ENCODE data around the gene DAPP1.

Gene DAPP1

DNA sequence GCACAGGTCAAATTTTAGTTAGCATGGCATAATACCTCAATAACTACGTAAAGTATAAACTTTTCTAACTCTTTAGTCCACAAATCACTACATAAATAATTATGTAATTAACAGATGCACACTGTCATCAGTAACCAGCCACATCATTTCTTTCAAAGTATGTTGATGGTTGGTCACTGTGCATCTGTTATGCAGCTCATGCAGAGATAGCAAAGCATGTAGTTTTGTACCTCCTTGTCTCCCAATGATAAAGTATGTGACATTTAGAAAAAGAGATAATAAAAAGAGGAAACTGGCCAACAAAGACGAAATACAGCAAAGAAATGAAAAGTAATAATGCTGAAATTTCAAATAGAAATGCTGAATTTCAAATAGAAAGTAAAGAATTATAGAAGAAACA is 74.7 kb downstream of the DAPP1 start:
- TF ChIP-seq TEAD4 (IDR thresholded peaks at IDR 0.05) (no peak), YY1 (IDR thresholded peaks at IDR 0.05; ENCODE audit: low read depth) (no peak), FOXM1 (IDR thresholded peaks at IDR 0.05; ENCODE audit: borderline replicate concordance, low read depth) (no peak), RAD21 (IDR thresholded peaks at IDR 0.05; ENCODE audit: low read depth) (no peak), NFIC (IDR thresholded peaks at IDR 0.05) (no peak), CREB1 (IDR thresholded peaks at IDR 0.05; ENCODE audit: low read depth) (no peak), ZBTB7A (IDR thresholded peaks at IDR 0.05; ENCODE audit: low read depth) (no peak), EGR1 (IDR thresholded peaks at IDR 0.05) (no peak), TCF12 (IDR thresholded peaks at IDR 0.05; ENCODE audit: low read depth) (no peak), CEBPB (IDR thresholded peaks at IDR 0.05) (no peak), EP300 (IDR thresholded peaks at IDR 0.05; ENCODE audit: borderline replicate concordance) (no peak)
- TF ChIP-seq, protein P1, sequence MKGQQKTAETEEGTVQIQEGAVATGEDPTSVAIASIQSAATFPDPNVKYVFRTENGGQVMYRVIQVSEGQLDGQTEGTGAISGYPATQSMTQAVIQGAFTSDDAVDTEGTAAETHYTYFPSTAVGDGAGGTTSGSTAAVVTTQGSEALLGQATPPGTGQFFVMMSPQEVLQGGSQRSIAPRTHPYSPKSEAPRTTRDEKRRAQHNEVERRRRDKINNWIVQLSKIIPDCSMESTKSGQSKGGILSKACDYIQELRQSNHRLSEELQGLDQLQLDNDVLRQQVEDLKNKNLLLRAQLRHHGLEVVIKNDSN (IDR thresholded peaks at IDR 0.05): no peak
- TF ChIP-seq, protein P2, sequence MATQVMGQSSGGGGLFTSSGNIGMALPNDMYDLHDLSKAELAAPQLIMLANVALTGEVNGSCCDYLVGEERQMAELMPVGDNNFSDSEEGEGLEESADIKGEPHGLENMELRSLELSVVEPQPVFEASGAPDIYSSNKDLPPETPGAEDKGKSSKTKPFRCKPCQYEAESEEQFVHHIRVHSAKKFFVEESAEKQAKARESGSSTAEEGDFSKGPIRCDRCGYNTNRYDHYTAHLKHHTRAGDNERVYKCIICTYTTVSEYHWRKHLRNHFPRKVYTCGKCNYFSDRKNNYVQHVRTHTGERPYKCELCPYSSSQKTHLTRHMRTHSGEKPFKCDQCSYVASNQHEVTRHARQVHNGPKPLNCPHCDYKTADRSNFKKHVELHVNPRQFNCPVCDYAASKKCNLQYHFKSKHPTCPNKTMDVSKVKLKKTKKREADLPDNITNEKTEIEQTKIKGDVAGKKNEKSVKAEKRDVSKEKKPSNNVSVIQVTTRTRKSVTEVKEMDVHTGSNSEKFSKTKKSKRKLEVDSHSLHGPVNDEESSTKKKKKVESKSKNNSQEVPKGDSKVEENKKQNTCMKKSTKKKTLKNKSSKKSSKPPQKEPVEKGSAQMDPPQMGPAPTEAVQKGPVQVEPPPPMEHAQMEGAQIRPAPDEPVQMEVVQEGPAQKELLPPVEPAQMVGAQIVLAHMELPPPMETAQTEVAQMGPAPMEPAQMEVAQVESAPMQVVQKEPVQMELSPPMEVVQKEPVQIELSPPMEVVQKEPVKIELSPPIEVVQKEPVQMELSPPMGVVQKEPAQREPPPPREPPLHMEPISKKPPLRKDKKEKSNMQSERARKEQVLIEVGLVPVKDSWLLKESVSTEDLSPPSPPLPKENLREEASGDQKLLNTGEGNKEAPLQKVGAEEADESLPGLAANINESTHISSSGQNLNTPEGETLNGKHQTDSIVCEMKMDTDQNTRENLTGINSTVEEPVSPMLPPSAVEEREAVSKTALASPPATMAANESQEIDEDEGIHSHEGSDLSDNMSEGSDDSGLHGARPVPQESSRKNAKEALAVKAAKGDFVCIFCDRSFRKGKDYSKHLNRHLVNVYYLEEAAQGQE (IDR thresholded peaks at IDR 0.05; ENCODE audit: low read depth): no peak
- TF ChIP-seq, protein P3, sequence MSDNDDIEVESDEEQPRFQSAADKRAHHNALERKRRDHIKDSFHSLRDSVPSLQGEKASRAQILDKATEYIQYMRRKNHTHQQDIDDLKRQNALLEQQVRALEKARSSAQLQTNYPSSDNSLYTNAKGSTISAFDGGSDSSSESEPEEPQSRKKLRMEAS (IDR thresholded peaks at IDR 0.05): no peak

DNA sequence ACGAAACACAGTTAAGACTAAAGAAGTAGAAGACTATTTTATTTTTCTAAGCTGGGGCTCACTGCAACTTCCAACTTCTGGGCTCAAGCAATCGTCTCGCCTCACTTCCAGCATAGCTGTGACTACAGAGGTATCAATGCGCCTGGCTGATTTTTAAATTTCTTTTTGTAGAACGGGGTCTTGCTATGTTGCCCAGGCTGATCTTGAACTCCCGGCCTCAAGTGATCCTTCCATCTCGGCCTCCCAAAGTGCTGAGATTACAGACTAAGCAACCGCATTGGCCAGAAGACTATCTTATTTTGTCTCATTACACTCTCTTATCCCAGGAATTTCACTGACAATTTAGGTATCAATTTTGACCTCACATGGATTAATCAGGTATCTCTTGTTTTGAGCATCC is 76.4 kb downstream of the DAPP1 start:
- TF ChIP-seq YY1 (IDR thresholded peaks at IDR 0.05; ENCODE audit: low read depth): no peak
- no peak for TF ChIP-seq TCF12 (IDR thresholded peaks at IDR 0.05; ENCODE audit: low read depth)

DNA sequence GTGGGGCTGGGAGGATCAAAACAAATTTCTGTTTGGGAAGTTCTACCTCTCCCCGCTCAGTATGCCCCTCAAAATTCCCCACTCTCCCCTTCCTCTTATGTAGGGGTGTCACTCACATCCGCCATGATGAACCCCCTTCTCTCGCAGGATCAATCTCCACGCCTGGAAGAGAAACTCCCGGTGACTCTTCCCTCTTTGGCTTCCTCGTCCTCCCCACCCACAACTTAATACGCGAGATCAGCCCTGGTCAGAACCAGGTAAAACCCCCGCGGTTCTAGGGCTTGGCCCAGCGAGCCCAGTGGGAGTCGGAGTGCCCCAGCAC is 77.2 kb downstream of the DAPP1 start:
- TF ChIP-seq NFIC (IDR thresholded peaks at IDR 0.05) (no peak), ZBTB7A (IDR thresholded peaks at IDR 0.05; ENCODE audit: low read depth) (no peak), RAD21 (IDR thresholded peaks at IDR 0.05; ENCODE audit: low read depth) (no peak), FOXM1 (IDR thresholded peaks at IDR 0.05; ENCODE audit: borderline replicate concordance, low read depth) (no peak), YY1 (IDR thresholded peaks at IDR 0.05; ENCODE audit: low read depth) (no peak; the same call in 1 of the 2 replicates), EGR1 (IDR thresholded peaks at IDR 0.05) (no peak), TAF1 (IDR thresholded peaks at IDR 0.05; ENCODE audit: low read depth) (no peak), CREB1 (IDR thresholded peaks at IDR 0.05; ENCODE audit: low read depth) (no peak), TEAD4 (IDR thresholded peaks at IDR 0.05) (no peak), EP300 (IDR thresholded peaks at IDR 0.05; ENCODE audit: borderline replicate concordance) (no peak), TCF12 (IDR thresholded peaks at IDR 0.05; ENCODE audit: low read depth) (no peak), CEBPB (IDR thresholded peaks at IDR 0.05) (no peak)
- TF ChIP-seq, protein P3 (IDR thresholded peaks at IDR 0.05): no peak
- TF ChIP-seq, protein P2 (IDR thresholded peaks at IDR 0.05; ENCODE audit: low read depth): no peak
- TF ChIP-seq, protein P1 (IDR thresholded peaks at IDR 0.05): no peak

DNA sequence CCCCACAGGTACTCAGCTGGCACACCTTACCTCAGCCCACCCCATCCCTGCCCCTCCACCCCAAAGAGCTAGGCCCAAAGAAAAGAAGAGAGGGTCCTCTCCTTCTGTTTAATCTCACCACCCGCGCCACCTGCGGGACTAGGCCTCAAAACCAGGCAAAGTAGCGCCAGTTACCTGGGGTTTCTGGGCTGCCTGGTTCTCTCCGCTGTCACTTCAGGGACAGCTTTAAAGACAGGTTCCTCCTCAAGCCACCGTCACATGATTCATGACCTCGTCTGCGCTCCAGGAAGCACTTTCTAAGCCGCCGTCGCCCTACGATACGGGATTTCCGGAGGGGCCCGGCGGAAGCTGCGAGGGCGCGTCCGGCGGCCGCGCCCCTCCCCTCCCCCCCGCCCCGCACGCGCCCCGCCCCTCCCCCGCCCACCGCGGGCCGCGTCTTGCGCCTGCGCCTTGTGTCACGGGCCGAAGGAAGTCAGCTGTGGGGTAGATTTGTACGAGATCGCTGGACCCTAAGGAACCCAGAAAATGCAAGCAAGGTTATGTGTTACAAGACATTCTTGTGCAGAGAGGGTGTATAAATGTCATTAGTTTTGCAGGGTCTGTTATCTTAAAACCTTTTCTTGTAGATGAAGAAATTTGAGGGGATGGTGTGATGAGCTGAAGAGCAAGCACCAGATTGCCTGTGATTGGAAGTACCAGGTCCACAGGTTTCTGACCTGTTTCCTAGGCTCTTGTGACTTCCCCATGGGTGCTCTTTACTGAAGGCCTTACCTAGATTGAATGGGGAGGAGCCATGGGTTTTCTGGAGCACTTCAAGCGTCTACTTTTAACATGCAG is 77.8 kb downstream of the DAPP1 start, which contains the start of gene LAMTOR3:
Gene LAMTOR3 (minus strand): TSS at position 267 of the 837 bp plus-strand sequence. CDS start 464 bp downstream, outside the sequence.
- TF ChIP-seq FOXM1 (IDR thresholded peaks at IDR 0.05; ENCODE audit: borderline replicate concordance, low read depth) (no peak), TCF12 (IDR thresholded peaks at IDR 0.05; ENCODE audit: low read depth) (peak; percentile 51; the same call in 1 of the 2 replicates), YY1 (IDR thresholded peaks at IDR 0.05; ENCODE audit: low read depth) (peak; percentile 48), CEBPB (IDR thresholded peaks at IDR 0.05) (no peak)
- TF ChIP-seq, protein P1 (IDR thresholded peaks at IDR 0.05): peak; percentile 95
- TF ChIP-seq, protein P3 (IDR thresholded peaks at IDR 0.05): peak; percentile 70

DNA sequence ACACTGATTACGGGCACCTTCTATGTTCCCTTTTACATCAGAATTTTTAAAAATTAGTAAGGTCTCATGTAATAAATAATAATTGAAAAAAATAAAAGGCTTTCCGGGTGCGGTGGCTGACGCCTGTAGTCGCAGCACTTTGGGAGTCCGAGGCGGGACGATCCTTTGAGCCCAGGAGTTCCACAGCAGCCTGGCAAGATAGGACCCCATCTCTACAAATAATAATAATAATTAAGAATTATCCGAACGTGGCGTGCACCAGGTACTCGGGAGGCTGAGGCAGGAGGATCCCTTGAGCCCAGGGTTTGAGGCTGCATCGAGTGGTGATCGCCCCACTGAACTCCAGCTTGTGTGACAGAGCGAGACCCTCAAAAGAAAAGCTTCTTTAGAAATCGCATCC is 78.4 kb downstream of the DAPP1 start:
- TF ChIP-seq EGR1 (IDR thresholded peaks at IDR 0.05) (no peak), EP300 (IDR thresholded peaks at IDR 0.05; ENCODE audit: borderline replicate concordance) (no peak), ZBTB7A (IDR thresholded peaks at IDR 0.05; ENCODE audit: low read depth) (no peak), TAF1 (IDR thresholded peaks at IDR 0.05; ENCODE audit: low read depth) (no peak), FOXM1 (IDR thresholded peaks at IDR 0.05; ENCODE audit: borderline replicate concordance, low read depth) (no peak), RAD21 (IDR thresholded peaks at IDR 0.05; ENCODE audit: low read depth) (no peak), NFIC (IDR thresholded peaks at IDR 0.05) (no peak), CREB1 (IDR thresholded peaks at IDR 0.05; ENCODE audit: low read depth) (no peak), TCF12 (IDR thresholded peaks at IDR 0.05; ENCODE audit: low read depth) (no peak), TEAD4 (IDR thresholded peaks at IDR 0.05) (no peak), CEBPB (IDR thresholded peaks at IDR 0.05) (no peak), YY1 (IDR thresholded peaks at IDR 0.05; ENCODE audit: low read depth) (no peak)
- TF ChIP-seq, protein P3 (IDR thresholded peaks at IDR 0.05): no peak
- TF ChIP-seq, protein P2 (IDR thresholded peaks at IDR 0.05; ENCODE audit: low read depth): no peak
- TF ChIP-seq, protein P1 (IDR thresholded peaks at IDR 0.05): no peak
